ENCODE measurements around the gene CD207. TPM values are rescaled to one million over a fixed set of nuclear protein-coding genes. Genes with fewer than 3 reads are reported as not detected.

The CD207 gene
- total and polyA plus RNA-seq, 2 of the 8 experiments (the other 6 are each of a cell fraction or from before 2014, with no cell fraction given): not detected

- peak; percentile 97 for TF ChIP-seq EZH2 (IDR thresholded peaks at IDR 0.05; ENCODE audit: low read depth, low read length, severe bottlenecking)
Measured at GRCh38 chr2:70790136-70790828, 45.3 kb downstream of the CD207 start, which contains the start of gene FIGLA (continued).

Measured in H1 (cell line).